ENCODE data around the gene XXYLT1.

XXYLT1 gene

DNA sequence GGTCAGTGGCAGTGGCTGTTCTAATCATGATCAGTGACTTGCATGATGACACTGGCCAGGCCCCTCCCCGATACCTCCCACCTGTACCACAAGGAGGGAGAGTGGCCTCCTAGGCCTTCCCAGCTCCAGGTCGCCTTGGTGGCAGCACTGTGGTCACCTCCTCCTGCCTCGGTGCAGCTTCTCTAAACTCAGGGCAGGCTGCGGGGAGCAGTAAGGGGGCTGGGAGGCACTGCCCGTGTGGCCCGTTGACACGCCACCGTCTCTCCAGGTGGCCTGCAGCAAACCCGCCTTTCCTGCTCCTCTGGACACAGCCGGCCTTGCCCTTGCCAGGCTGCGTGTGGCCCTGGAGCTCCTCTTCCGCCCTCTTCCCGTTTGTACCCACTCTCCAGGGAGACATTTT lies 184.1 kb downstream of the XXYLT1 start:
- no peak overlapping the region for H3K4me3 ChIP-seq (replicated peaks in 1 of 2; ENCODE audit: low read depth in 2 of 2, low read length in 2 of 2)
- TF ChIP-seq, protein P1, sequence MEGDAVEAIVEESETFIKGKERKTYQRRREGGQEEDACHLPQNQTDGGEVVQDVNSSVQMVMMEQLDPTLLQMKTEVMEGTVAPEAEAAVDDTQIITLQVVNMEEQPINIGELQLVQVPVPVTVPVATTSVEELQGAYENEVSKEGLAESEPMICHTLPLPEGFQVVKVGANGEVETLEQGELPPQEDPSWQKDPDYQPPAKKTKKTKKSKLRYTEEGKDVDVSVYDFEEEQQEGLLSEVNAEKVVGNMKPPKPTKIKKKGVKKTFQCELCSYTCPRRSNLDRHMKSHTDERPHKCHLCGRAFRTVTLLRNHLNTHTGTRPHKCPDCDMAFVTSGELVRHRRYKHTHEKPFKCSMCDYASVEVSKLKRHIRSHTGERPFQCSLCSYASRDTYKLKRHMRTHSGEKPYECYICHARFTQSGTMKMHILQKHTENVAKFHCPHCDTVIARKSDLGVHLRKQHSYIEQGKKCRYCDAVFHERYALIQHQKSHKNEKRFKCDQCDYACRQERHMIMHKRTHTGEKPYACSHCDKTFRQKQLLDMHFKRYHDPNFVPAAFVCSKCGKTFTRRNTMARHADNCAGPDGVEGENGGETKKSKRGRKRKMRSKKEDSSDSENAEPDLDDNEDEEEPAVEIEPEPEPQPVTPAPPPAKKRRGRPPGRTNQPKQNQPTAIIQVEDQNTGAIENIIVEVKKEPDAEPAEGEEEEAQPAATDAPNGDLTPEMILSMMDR (IDR thresholded peaks at IDR 0.05; ENCODE audit: low read depth, low read length): no peak
- no peak for DNase-seq (ENCODE audit: low read depth in 2 of 2)

DNA sequence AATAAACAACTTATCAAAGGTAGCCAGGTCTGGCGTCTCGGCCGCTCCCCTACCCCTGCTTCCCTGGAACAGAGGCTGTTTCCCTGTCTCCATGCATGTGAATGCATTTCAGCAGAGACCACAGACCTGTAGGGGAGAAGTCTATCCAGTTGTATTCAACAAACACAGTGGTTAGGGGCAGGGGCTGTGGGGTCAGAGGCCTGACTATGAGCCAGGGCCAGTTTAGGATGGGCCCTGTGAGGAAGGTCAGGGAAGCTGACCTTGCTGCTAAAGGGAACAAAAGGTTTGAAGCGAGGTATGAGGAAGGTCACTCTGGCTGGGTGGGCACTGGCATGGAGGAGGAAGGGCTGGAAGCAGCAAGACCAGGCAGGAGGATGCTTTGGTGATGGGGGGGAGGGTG lies 184.6 kb downstream of the XXYLT1 start:
- DNase-seq (ENCODE audit: low read depth in 2 of 2): no peak
- TF ChIP-seq, protein P1 (IDR thresholded peaks at IDR 0.05; ENCODE audit: low read depth, low read length): no peak
- H3K4me3 ChIP-seq (replicated peaks in 1 of 2; ENCODE audit: low read depth in 2 of 2, low read length in 2 of 2): no peak overlapping the region

DNA sequence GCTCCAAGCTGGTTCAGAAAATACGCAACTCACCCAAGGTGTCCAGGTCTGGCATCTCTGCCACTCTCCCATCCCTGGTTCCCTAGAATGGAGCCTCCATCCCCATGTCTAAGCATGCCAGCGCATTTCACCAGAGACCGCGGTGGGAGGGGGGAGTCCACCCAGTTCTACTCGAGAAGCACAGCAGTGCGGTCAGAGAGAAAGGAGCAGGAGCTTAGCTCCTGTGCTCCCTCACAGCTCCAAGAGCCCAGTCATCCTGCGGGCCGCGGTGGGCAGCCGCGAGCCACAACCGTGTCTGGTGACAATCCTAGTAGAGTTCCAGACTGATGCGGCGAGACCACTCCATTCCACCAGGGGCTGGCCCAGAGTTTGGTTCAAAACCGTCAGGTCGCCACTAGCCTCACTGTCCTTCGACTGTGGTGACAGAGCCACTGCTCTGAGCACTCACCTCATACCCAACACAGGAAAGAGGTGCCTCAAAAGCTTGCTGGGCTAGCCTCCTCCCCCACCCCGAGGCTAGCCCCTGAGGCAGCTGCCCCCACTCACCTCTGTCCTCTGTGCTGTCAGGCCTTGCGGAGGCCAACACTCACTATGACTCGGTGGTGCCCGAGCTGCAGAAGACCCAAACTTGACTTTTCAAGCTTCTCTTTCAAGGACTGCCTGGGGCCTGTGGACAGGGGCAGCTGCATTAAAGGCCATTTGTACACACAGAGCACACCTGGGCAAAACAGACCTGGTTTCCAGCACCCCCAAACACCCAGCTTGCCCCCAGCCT lies 185.4 kb downstream of the XXYLT1 start:
- DNase-seq (ENCODE audit: low read depth in 2 of 2): no peak
- TF ChIP-seq, protein P1 (IDR thresholded peaks at IDR 0.05; ENCODE audit: low read depth, low read length): no peak

DNA sequence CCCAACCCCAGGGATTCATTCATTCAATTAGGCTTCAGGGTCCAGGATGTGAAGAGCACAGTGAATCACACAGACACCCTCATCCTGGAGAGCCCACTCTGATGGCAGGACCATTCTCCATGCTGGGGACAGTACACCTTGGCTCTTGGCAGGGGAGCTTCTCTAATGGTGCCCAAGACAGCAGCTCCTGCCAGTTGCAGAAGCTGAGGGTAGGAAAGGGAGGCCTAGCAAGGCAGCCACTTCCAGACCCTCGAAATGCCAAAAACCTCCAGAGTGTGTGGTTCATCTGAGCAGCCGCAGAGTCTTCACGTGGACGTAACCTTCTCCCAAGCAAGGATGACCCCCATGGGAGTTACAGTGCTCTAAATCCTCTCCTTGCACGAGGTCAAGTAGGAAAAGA lies 186.2 kb downstream of the XXYLT1 start:
- TF ChIP-seq, protein P1 (IDR thresholded peaks at IDR 0.05; ENCODE audit: low read depth, low read length): no peak
- DNase-seq (ENCODE audit: low read depth in 2 of 2): no peak
- no peak overlapping the region for H3K4me3 ChIP-seq (replicated peaks in 1 of 2; ENCODE audit: low read depth in 2 of 2, low read length in 2 of 2)

More for the DNA sequence above, 185.4 kb downstream of the XXYLT1 start:
- H3K4me3 ChIP-seq (replicated peaks in 1 of 2; ENCODE audit: low read depth in 2 of 2, low read length in 2 of 2): no peak overlapping the region

DNA sequence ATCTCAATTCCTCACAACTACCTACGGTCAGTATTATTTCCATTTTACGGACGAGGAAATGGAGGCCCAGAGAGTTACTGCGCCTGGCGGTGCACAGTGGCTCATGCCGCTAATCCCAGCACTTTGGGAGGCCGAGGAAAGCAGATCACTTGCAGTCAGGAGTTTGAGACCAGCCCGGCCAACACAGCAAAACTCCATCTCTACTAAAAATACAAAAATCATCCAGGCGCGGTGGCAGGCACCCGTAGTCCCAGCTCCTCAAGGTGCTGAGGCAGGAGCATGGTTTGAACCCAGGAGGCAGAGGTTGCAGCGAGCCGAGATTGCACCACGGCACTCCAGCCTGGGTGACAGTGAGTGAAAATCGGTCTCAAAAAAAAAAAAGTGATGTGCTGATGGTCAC lies 187.3 kb downstream of the XXYLT1 start:
- no peak overlapping the region for H3K4me3 ChIP-seq (replicated peaks in 1 of 2; ENCODE audit: low read depth in 2 of 2, low read length in 2 of 2)
- TF ChIP-seq, protein P1 (IDR thresholded peaks at IDR 0.05; ENCODE audit: low read depth, low read length): no peak
- no peak for DNase-seq (ENCODE audit: low read depth in 2 of 2)

- H3K4me3 ChIP-seq (replicated peaks in 1 of 2; ENCODE audit: low read depth in 2 of 2, low read length in 2 of 2): no peak overlapping the region
- TF ChIP-seq, protein P1 (IDR thresholded peaks at IDR 0.05; ENCODE audit: low read depth, low read length): no peak
- no peak for DNase-seq (ENCODE audit: low read depth in 2 of 2)
These were observed 188.1 kb downstream of the XXYLT1 start for GRCh38 chr3:195082811-195083210.

Data from cardiac fibroblast (primary cell).